ENCODE data around the gene PARK7.

Gene PARK7

GRCh38 chr1:7983086-7983778 is 21.7 kb downstream of the PARK7 start:
- no peak overlapping the region for H3K4me3 ChIP-seq (ENCODE audit: low read depth, low read length)
- no peak for TF ChIP-seq CTCF (IDR thresholded peaks at IDR 0.05; ENCODE audit: insufficient read depth, low read depth, low read length, missing control alignments)
- DNase-seq (ENCODE audit: low read depth) = no peak

- H3K4me3 ChIP-seq (ENCODE audit: low read depth, low read length) = no peak overlapping the region
- DNase-seq (ENCODE audit: low read depth) = no peak
- TF ChIP-seq CTCF (IDR thresholded peaks at IDR 0.05; ENCODE audit: insufficient read depth, low read depth, low read length, missing control alignments) = no peak
These were observed 23.3 kb downstream of the PARK7 start for GRCh38 chr1:7984811-7985210.

GRCh38 chr1:7985851-7986612 is 24.5 kb downstream of the PARK7 start:
- DNase-seq (ENCODE audit: low read depth) = no peak
- TF ChIP-seq CTCF (IDR thresholded peaks at IDR 0.05; ENCODE audit: insufficient read depth, low read depth, low read length, missing control alignments) = no peak
- H3K4me3 ChIP-seq (ENCODE audit: low read depth, low read length) = no peak overlapping the region

GRCh38 chr1:7987528-7987927 is 26.0 kb downstream of the PARK7 start:
- H3K4me3 ChIP-seq (ENCODE audit: low read depth, low read length) = no peak overlapping the region
- no peak for TF ChIP-seq CTCF (IDR thresholded peaks at IDR 0.05; ENCODE audit: insufficient read depth, low read depth, low read length, missing control alignments)
- no peak for DNase-seq (ENCODE audit: low read depth)

GRCh38 chr1:7988576-7988975 is 27.1 kb downstream of the PARK7 start:
- H3K4me3 ChIP-seq (ENCODE audit: low read depth, low read length) = no peak overlapping the region
- DNase-seq (ENCODE audit: low read depth) = no peak
- no peak for TF ChIP-seq CTCF (IDR thresholded peaks at IDR 0.05; ENCODE audit: insufficient read depth, low read depth, low read length, missing control alignments)

GRCh38 chr1:7989762-7990428 is 28.4 kb downstream of the PARK7 start:
- H3K4me3 ChIP-seq (ENCODE audit: low read depth, low read length) = no peak overlapping the region
- no peak for DNase-seq (ENCODE audit: low read depth)
- no peak for TF ChIP-seq CTCF (IDR thresholded peaks at IDR 0.05; ENCODE audit: insufficient read depth, low read depth, low read length, missing control alignments)
